Right ventricle myocardium inferior (tissue), 1 donor: ENCODE measurements around the gene ELMO1. TPM values are rescaled to one million over a fixed set of nuclear protein-coding genes. Genes with fewer than 3 reads are reported as not detected.

Experiments
- ATAC-seq: fragments of 200-7000 bp; cut with Tn5 transposase; one replicate; pipeline ENCODE4 v1.9.1; 2020; ENCODE audit warnings: mild to moderate bottlenecking, moderate library complexity
- DNase-seq: peaks from one replicate; pipeline ENCODE4 v3.0.0; 2021; ENCODE audit errors: missing footprints
- intact Hi-C: fragments of 100-400 bp; cut with DNase I; formaldehyde crosslinking; loops from one replicate; pipeline ENCODE4 v1.11.0; 2022
- total RNA-seq: library from RNA; stranded (reverse); fragmentation: NEBNext Ultra II Directional; extraction: Animal tissue kit (Norgen Biotek cat#: 25700); gene quantifications from one replicate; pipeline ENCODE4 v1.2.1, GENCODE V29; 2021
- donor health status: DM: no; HTN: yes; CAD: no; lungs with severe emphysema.

Gene ELMO1
- total RNA-seq, 1 donor from 2014 or later = 13.8 TPM

DNA sequence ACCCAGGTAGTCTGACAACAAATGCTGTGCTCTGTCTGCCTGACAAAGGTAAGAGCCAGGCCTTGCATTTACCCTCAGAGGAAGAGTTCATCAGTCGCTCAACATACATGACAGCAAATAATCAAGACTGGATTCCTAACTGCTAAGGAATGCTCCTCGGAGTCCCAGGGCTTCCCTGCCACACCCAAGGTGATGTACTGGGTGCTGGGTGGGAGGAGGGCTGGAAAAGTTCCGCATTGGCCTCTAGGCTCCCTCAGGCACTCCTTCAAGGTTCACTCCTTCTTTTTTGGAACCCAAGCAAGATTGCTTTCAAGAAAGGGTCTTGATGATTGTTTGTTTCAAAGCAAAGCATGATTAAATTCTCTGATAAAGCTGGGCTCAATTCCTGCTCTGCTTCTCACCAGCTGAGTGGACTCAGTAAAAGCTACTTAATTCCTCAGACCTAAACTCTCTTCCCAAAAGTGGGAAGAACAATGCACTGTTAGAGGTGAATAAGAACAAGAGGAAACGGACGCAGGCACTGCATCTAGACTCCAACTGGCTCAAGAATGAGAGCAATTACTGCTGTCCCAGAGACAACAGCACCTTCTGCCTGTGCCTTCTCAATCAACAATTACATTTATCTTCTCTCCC, 173.5 kb downstream of the ELMO1 start:
- intact Hi-C loops = no loop called here
- ATAC-seq = no peak

DNA sequence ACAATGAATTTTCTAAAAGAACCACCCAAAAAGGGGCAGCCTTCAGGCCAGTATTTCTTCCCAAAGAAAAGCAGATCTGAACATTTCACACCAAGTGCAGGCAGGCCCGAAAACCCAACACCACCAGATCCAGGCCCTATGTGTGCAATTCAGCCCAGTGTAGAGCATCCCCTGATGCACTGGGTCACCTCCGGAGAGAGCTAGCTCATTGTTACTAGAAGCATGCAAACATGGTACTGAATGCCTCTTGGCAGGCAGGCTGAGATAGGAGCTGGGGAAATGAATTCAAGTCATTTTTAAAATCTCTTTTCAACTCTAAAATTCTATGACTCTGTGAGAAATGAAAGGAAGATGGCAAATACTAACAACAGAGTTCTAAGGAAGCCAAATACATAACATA, 174.8 kb downstream of the ELMO1 start:
- ATAC-seq (no peak), DNase-seq (no peak)
- intact Hi-C loops = no loop called here

More for the DNA sequence above, 173.5 kb downstream of the ELMO1 start:
- no peak for DNase-seq

DNA sequence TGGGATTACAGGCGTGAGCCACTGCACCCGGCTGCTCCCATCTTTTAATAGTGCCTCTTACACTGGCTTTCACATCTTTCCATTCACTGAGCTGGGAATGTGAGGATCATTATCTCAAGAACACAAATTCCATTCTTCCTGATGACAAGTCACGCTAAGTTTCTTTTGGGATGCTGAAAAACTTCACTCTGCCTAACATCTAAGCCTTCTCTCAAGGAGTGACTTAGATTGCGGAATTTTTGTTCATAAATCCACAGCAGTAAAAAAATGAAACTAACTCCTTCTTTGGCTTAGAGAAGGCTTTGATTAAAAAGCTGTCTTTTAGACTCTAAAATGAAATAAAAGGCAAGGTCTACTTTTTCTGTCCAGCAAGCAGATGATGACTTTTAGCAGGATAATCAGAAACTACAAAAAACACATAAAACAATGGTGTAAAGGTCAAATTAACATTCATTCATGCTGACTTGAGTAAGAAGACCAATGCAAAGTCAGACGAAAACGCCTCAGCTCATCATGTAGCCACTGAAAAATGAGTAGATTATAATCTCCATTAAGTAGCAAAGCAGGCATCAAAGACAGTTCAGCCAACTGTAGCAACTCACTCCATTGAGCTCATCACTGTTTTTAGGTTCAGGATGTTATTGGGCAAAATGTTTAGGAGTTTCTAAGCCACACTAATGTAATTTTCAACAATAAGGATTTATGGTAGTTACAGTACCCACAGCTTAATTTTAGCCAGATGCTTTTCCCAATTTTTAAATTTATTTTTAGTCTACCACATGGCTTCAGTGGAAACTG, 178.8 kb downstream of the ELMO1 start:
- intact Hi-C loops = no loop called here
- ATAC-seq (no peak), DNase-seq (no peak)

DNA sequence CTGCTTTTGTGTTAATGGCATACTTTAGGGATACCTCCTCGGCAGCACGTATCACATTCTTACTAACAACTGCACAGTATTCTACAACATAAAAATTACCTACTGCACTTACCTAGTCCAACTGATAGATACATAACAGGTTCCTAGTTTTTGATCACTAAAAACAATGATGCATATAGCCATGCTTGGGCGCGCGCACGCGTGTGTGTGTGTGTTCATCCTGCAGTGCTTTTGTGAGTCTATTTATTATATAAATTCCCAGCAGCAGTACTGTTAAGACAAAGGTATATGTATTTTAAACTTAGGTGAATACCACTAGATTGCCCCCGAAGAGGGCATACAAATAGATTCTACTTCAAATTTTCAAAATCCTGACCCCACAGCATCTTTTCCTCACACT, 181.4 kb downstream of the ELMO1 start:
- intact Hi-C loops = no loop called here
- DNase-seq (no peak), ATAC-seq (no peak)

DNA sequence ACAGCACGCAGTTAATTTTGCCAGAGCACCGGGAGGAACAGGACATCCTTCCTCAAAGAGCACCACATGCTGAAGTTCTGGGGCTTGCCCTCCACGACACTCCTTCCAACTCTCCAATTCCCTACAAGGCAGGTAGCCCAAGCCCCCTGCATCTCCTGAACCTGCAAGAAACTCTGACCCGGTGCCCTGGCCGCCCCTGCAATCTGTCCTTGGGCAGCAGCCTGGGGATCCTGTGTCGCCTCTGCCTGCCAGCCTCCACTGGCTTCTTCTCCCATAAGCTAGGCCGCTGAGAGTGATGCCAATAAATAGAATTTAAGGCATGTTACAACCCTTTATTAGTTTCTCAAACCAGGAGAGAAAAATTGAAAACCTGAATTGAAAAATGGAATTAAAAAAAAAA, 182.8 kb downstream of the ELMO1 start:
- no peak for ATAC-seq
- no peak for DNase-seq
- intact Hi-C loops = no loop called here

DNA sequence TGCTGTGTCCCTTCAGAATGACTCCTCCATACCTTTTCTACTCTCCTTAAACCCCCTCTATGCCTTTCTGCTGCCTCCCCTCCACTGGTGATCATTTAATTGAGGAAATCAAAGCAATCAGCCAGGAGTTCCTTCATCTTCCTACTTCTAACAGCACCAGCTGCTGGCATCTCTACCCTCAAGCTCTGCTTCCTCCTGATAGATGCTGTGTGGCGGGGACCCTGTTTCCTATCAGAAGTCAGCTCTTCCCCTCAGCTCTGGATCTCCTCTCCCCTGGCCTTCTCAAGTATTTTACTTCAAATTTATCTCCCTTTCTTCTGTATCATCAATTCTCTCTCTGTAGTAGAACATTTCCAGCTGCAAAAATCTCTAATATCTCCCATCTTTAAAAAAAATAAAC, 183.7 kb downstream of the ELMO1 start:
- DNase-seq = no peak
- intact Hi-C loops = no loop called here
- ATAC-seq = no peak

DNA sequence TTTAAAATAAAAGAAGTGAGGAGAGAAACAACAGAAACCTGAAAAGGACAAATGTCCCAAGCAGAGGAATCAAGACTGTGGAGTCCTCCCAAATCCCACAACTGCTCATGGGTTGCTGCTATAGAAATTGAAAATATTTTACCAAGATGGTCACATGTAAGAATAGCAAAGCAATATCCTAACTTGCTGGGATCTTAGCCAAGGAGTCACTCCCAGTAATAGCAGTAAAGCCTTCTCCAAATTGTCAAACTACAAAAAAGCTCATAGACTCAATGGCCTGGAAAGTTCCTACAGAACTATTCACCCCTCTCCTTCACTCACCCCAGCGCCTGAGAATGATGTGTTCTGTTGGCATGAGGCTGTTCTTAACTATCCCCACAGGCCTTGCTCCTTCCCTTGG, 186.5 kb downstream of the ELMO1 start:
- intact Hi-C loops = no loop called here
- no peak for DNase-seq
- ATAC-seq = no peak

DNA sequence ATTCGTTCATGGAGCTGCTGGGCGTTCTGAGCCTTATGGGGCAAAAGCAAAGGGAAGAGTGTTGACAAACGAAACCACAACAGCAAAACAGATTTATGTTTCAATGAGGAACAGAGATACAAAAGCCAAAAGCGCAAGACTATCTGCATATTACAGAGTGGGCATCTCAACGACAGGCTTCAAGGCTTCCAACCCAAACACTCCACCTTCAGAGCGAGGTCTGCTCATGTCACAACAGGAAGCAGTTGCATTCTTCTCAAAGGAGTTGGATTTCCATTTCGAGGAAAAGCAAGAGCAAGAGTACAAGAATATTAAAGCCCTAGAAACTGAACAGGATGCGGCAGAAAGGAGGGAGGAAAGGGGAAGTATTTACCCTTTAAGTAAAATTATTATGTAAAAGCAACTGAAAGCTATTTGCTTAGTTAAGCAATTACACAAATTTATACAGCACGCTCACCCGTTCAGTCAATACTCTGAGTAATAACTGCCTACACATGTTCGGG, 189.3 kb downstream of the ELMO1 start:
- intact Hi-C loops = no loop called here
- ATAC-seq (no peak), DNase-seq (no peak)

DNA sequence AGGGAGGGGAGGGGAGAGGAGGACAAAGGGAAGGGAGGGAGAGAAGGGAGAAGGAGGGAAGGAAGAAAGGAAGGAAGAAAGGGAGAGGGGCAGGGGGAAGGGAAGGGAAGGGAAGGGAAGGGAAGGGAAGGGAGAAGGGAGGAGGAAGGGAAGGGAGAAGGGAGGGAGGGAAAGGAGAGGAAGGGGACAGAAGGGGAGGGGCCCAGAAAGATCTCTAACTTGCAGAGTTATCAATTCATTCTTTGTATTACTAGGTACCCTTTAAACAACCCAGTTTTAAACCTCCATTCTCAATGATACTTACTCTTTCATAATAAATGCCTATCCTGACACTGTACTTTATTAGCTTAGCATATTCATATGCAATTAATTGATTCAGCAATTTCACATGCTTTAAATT, 192.0 kb downstream of the ELMO1 start:
- intact Hi-C loops = no loop called here
- ATAC-seq (no peak), DNase-seq (no peak)

DNA sequence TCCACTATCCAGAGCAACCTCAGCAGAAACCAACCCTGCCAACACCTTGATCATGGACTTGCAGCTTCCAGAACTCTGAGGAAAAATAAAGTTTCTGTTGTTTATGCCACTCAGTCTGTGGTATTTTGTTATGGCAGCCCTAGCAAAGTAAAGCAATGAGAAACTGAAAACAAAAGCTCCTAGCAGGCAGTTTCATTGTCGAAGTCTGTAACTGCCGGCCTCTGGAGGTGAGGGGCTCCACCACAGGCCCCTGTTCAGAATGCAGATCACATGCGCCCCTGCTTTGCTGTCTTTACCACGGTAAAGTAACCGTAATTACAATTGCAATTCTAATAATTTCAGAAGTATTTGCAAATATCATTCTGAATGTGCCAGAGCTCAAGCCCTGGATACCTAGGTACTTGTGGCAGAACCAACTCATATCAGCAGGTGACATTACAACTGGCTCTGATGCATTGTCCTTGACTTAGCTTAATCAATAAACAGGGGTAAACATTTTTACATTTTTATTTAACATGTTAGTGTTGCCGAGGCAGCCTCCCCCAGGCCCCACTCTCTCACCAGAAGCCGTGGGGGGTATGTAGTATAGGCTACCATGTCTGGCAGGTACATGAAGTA, 193.2 kb downstream of the ELMO1 start:
- intact Hi-C loops = no loop called here
- DNase-seq (no peak), ATAC-seq (no peak)

DNA sequence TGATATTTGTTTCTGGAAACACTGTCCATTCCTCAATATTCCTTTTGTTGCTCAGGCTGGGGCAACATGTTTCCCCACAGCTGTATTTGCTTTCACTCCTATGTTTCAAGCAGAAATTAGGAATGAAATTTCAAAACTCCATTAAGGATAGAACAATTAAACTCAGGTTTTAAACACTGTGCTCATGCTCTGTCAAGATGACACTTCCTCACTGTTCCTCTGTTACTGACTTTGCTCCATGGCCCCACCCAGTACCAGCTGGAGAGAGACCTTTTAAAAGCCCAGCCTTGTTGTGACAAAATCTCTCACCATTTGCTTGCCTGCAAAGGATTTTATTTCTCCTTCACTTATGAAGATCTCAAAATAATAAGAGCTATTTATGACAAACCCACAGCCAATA, 197.4 kb downstream of the ELMO1 start:
- intact Hi-C loops = no loop called here
- ATAC-seq = no peak
- DNase-seq = no peak

DNA sequence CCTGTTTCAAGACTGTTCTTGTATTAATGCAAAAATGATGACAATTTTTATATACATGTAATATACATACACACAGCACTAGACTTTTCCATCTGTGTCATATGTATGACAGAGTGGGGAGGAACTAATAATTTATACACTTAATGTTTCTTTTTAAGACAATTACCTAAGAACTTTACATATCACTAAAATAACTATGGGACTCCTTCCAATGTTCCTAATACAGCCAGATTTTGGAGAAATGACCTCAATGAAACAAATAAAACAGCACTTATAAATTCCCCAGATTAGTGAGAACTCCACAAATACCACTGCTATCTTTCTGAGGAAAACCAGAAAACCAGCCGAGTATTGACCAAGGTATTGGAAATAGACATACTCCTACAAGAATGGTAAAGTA, 199.4 kb downstream of the ELMO1 start:
- intact Hi-C loops = no loop called here
- DNase-seq (no peak), ATAC-seq (no peak)

DNA sequence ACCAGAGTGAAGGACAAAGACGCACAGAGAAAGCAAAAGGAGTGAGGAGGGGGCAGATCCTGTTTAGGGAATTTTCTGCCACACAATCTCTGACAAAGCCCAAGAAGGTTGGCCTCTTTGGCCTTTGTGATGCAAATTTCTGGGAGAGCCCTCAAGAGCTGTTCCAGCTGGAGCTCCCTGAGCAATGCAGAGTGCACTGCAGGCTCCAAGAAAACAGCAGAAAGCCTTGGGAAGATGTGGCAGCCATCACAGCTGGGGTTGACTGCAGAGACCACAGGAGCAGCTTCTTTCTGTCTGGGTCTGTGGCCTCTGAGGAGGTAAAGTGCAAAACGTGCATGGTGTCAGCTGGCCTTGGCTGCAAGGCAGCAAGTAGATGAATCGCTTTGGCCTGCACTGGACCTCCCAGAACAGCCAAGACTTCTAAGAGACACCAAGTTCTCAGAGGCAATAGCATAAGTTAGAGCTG, 200.2 kb downstream of the ELMO1 start:
- ATAC-seq (peak; percentile 69), DNase-seq (peak; percentile 46)
- intact Hi-C loops = no loop called here

DNA sequence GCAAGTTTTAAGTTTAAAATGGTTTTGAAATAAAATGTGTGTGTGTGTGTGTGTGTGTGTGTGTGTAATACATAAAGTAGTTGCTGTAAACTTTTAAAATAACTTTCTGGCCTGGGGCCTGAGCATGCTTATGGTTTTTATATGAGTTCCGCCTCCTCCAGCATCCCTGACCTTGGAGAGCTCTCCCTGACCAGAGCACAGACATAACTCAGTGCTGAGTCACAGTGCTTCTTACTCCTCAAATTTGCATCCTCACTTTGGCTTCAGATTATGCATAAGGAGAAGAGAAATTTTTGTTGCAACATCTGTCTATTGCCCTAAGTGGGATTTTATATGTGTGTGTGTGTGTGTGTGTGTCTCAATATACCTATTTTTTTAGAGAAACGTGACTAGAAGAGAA, 200.8 kb downstream of the ELMO1 start:
- intact Hi-C loops = no loop called here
- ATAC-seq (peak; percentile 84), DNase-seq (no peak)

DNA sequence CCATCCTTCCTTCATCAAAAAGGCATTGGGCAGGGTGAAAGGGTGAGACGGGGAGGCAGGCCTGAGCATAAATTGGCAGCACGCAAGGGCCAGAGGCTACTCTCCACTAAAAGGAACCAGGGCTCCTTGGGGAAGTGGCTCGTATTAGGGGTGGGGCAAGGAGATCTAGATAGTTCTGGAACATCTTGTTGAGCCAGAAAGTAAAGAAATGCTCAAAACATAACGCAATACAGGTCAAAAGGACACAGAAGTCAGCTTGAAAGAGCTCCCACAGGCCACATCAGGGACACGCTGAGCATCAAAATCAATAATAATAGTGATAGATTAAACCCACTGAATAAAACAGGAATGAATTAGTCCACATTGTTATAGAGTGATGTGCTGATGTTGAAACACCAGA, 203.1 kb downstream of the ELMO1 start:
- no peak for ATAC-seq

DNA sequence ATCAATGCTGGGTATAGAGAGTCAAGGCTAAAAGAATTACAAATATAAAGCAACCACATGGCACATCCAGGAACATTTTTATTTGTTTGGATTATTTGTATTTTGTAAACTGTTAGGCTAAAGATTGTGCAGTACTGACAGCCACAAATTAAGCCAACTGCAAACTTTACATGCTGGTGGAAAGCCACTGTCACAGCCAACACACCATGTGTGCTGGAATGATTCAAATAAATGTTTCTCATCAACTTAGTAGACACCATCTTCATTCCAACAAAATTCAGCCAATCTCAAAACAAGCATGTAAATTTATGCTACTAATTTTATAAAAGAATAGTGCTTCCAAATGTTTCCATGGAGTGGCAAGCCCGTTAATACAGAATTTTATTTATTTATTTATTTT, 211.8 kb downstream of the ELMO1 start:
- ATAC-seq = no peak
- DNase-seq = no peak
- intact Hi-C loops = loop anchor here (5.0 to 10.0 kb wide), 2 partner anchors 268 to 595 kb away; no protein-coding TSS in a partner anchor

More for the DNA sequence above, 203.1 kb downstream of the ELMO1 start:
- no peak for DNase-seq
- intact Hi-C loops = no loop called here

DNA sequence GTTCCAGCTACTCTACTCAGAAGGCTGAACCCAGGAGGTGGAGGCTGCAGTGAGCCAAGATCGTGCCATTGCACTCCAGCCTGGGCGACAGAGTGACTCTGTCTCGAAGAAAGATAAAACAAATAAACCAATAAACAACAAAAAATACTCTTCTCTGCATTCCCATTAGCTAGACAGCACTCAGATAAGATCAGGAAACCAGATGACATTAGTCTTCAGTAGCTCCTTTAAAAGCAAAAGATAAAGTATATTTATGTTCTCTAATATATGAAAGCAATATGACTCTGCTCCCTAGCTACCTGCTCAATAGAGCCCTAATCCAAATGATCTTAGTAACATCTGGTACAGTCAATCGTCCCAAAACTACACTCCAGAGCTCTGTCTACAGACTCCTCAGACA, 212.9 kb downstream of the ELMO1 start:
- ATAC-seq (no peak), DNase-seq (no peak)
- intact Hi-C loops = loop anchor here (5.0 to 10.0 kb wide), 2 partner anchors 269 to 596 kb away; no protein-coding TSS in a partner anchor

DNA sequence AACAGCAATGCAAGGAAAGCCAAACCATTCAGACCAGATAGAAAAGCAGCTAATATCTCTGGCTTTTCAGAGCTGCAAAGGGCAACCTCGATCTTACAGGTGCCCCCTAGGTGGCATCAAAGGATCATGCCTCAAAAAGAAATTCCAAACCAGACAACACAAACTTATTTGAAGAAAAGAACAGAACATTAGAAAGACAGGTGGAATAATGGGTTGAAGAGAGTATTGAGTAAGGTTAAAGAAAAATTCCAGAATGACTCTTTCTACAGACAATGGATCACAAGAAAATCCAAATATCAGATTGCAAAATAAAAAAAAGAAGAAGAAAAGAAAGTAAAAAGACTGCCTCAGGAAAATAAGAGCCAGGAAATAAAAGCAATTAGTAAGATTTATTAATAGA, 213.7 kb downstream of the ELMO1 start:
- intact Hi-C loops = loop anchor here (5.0 to 10.0 kb wide), 2 partner anchors 270 to 597 kb away; no protein-coding TSS in a partner anchor
- ATAC-seq = no peak

DNA sequence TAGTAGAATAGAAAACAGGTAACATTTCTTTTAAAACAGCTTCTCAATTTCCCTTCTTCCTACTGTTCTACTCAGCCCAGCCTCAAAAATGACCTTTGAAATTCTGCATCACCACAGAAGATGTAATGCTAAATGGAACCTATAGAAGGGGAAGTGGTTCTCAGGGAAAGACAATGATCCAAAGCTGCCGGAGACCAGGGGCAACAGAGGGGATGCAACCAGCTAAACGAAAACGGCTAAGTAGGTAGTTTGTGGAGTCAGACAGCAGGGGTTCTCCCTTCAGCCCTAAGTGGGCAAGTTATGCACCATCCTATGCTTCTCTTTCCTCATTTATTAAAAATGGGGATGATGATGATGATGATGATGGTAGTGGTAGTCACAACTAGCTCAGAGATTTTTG, 214.3 kb downstream of the ELMO1 start:
- ATAC-seq (no peak), DNase-seq (no peak)
- intact Hi-C loops = loop anchor here (10.0 kb wide), 1 partner anchor 270 kb away; no protein-coding TSS in a partner anchor

More for the DNA sequence above, 213.7 kb downstream of the ELMO1 start:
- DNase-seq = no peak
